Stimulated activated CD4-positive, alpha-beta T cell treated with anti-CD3 and anti-CD28 coated beads, Interleukin-2, amount 100 ng/mL, for 48 hours (primary cell): ENCODE results near the gene RAB11A.

Experiments used
- DNase-seq, 2 donors: peaks; one replicate each; pipeline ENCODE4 v3.0.0-alpha.2; 2020

The RAB11A gene

DNA sequence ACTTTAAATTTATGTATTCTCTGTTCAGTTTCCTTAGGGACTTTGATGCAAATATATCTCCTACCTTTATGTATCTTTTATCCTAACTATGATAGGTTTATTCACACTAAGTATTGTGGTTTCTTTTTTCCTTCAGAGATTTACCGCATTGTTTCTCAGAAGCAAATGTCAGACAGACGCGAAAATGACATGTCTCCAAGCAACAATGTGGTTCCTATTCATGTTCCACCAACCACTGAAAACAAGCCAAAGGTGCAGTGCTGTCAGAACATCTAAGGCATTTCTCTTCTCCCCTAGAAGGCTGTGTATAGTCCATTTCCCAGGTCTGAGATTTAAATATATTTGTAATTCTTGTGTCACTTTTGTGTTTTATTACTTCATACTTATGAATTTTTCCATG lies 18.3 kb downstream of the RAB11A start:
- DNase-seq = peak; percentile 20 to 31

- no peak for DNase-seq
These were observed 19.7 kb downstream of the RAB11A start for GRCh38 chr15:65888981-65889380.

- no peak for DNase-seq
These were observed 23.8 kb downstream of the RAB11A start for GRCh38 chr15:65893060-65893459.

GRCh38 chr15:65896236-65896635 lies 26.9 kb downstream of the RAB11A start:
- no peak for DNase-seq

DNA sequence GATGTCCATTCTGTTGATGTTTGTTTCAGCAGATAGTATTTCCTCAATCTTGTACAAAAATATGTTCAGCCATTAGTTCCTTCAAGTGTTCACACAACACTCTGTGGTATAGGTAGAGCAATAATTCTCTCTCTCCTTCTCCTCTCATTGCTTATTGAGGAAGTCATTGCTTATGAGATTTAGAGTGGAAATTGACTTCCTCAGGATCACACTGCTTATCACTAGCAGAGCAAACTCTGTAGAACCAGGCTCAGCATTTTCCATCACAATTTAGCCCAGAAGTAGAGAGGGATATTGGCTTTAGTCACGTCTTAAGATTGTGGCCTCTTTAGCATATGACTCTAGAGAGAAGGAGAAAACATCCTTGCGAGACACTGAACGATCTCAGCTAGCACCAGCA lies 31.2 kb downstream of the RAB11A start:
- no peak for DNase-seq

- DNase-seq = no peak
These were observed 32.0 kb downstream of the RAB11A start for GRCh38 chr15:65901336-65901735.

DNA sequence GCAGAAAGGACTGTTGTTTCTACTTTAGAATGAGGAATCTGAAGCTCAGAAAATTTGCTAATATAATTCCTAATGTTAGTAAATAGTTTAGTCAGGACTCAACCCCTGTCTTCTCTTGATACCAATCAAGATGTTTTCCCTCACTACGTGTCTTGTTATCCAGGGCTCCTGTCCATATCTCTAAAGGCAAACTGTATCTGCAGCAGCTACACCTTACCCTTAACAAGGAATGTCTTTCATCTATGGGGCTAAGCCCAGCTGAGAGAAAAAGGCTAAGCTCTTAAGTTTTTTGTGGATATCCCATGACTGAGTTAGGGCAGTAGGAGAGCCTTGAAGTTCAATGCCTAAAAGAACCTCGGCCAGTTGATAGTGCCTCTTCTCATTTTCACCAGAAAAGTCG lies 32.5 kb downstream of the RAB11A start:
- DNase-seq = no peak

GRCh38 chr15:65902373-65902772 lies 33.1 kb downstream of the RAB11A start:
- no peak for DNase-seq

- DNase-seq = no peak
These were observed 34.2 kb downstream of the RAB11A start for GRCh38 chr15:65903296-65904073.

DNA sequence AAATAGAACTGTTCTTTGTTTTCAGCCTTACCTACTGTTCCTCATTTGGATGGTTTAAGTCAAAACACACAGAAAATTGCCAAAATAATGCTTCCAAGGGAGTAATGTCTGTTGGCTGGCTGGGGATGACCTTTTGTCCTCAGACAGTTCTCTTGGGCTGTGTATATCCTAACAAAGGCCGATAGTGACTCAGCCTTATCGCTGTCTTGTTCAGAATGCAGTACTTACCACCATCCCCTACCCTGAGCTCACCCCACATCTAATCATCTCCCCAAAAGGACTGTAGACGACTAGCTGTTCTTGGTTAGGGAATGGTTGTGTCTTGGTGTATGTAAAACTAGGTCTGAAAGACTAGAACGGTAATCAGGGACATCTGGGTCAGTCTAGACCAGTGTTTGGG lies 35.0 kb downstream of the RAB11A start:
- no peak for DNase-seq

DNA sequence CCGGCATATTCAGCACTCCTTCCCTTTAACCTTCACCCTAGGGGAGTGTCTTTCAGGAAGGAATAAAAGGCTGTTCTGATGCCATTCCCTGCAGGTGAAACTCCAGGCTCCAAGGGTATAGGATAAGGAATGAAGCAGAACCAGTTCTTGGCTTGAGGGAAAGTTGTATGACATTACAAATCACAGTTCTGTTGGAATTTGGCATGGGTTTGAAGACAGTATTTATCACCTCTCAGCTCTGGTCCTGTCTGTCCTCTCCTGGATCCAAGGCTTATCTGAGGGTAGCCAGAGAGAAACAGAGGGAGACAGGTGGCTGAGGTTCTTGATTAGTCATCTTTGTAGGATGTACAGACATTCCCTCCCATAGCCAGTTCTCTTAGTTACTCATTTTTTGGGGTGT lies 37.1 kb downstream of the RAB11A start:
- DNase-seq = no peak

GRCh38 chr15:65907661-65908060 lies 38.4 kb downstream of the RAB11A start:
- DNase-seq = no peak

- no peak for DNase-seq
These were observed 39.6 kb downstream of the RAB11A start for GRCh38 chr15:65908876-65909275.

GRCh38 chr15:65909831-65910230 lies 40.5 kb downstream of the RAB11A start:
- no peak for DNase-seq

- no peak for DNase-seq
These were observed 41.0 kb downstream of the RAB11A start for GRCh38 chr15:65910341-65910740.

DNA sequence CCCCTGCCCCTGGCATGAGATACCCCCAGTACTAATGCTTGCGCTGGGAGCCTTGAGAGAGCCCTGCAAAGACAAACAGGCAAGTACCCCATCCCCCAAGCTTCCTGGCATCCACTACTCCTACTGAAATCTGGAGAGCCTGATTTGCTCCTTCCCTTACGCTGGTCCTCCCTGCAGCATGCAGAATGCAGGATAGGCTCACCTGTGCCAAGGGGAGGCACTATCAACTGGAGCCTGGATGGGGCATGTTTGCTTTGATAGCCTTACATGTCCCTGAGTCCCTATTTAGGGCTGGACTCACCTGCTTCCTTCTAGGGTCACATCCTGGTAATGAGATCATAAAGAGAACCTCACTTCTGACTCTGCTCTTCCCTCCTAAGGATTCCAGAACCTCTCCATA lies 42.9 kb downstream of the RAB11A start:
- DNase-seq = no peak

DNA sequence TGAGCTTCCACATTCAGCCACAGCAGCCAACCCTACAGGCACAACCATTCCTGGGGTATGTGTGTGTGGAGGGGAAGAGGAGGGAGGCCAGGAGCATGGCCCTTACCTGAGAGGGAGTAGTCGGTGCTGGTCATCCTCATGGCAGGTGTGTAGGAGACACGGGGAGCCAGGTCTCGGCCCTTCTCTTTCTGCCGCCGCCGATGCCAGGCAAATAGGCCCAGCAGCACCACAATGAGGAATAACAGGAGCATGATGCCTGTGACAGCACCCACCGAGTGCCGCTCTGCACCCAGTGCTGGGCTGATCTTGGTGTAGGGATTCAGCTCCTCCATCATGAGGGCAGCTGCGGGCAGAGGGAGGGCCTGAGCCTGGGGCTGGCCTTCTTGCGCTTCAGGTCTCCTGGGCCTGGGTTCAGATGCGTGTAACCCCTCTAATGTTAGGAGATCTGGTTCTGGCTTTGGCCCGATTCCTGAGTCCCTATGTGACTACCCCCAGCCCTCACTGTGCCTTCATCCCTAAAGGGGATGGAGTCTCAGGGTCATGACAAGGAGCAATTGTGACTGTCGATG lies 44.4 kb downstream of the RAB11A start:
- DNase-seq = no peak

DNA sequence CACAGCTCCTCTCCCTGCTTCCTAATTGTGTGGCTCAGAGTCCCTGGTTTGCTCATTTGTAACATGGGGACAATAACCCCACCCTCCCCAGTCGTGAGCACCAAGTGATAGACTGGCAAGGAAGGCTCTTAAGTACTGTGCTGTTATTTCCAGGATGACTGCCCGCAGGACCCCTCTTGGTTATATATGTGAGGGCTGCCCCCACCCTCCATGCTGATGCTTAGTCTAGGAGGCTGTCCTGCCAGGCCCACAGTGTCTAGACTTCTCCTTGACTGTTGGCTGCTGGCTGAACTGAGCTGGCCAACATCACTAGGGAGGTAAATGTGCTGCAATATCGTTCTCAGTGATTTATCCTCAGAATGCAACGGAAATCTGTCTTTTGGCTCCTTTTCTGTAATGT lies 45.1 kb downstream of the RAB11A start:
- no peak for DNase-seq

- DNase-seq = no peak
These were observed 46.0 kb downstream of the RAB11A start for GRCh38 chr15:65914981-65915925.

DNA sequence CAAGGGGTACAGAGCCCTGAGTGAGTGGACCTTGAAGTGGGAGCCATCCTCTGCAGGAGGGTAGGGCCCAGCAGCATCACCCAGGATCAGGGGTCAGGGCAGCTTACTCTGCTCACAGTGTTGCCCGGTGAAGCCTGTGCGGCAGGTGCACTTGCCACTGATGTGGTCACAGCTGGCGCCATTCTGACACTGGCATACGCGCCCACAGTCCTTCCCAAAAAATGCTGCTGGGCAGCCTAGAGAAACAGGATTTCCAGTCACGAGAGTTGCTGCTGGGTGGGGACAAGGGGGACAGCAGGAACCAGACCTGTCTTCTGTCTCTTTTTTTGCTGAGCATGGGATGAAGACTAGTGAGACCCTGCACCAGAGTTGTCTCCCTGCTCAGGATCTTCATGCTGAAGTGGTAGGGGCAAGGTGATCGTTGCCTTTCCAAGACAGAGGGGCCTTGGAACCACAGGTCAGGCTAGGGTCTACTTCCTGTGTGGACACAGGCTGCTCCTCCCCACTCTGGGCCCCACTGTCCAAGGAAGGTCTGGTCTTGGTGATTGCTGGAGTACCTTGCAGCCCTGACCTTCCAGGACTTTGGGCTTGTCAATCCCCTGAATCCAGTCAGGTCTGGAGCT lies 46.9 kb downstream of the RAB11A start:
- DNase-seq = no peak

GRCh38 chr15:65916664-65917406 lies 47.5 kb downstream of the RAB11A start:
- peak; percentile 13 to 14 for DNase-seq

DNA sequence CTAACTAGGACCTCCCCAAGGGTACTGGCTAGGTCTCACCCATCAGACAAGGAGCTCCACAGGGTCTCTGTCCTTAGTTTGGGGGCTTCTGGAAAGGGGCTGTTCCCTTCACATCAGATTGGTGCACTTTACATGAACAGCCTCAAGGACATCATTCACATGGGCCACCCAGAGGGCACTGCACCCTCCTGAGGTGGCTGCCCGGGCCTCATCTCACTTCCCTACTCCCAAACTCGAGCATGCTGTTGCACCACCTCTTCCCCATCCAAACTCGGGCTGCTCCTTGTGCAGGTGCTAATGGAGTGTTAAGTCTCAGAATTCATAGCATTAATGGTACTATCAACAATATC lies 48.1 kb downstream of the RAB11A start:
- no peak for DNase-seq

DNA sequence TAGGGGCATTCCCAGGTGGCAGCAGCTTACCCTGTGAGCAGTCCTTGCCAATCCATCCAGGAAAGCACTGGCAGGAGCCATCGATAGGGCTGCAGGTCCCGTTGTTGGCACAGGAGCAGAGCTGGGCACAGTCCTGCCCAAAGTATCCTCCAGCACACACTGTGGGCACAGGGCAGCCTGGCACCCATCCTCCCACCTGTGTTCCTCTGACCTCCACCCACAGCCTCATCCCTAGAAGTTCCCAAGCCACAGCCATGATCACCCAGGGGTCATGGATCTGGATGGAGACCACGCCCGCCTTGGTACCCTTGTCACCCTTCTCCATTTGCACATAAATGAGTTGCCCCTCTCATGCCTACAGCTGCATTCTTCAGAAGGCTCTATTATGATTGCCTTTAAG lies 48.6 kb downstream of the RAB11A start:
- no peak for DNase-seq
